Measurements from ENCODE around the gene KRI1.
A peak's percentile ranks its signal among the peaks of the same experiment; 100 is the strongest.
"Not testable (repeated sequence)": the region's sequence is repeated elsewhere in the genome, so short reads cannot be mapped to it uniquely, and the experiment has no call there.

The KRI1 gene

GRCh38 chr19:10551698-10552301 lies 14.0 kb downstream of the KRI1 start:
- DNase-seq (ENCODE audit: low read depth, low spot score): no peak
- no peak overlapping the region for H3K27ac ChIP-seq

- DNase-seq (ENCODE audit: low read depth, low spot score); H3K27ac ChIP-seq: not testable (repeated sequence)
These were observed 14.8 kb downstream of the KRI1 start for GRCh38 chr19:10551006-10551405.

DNA sequence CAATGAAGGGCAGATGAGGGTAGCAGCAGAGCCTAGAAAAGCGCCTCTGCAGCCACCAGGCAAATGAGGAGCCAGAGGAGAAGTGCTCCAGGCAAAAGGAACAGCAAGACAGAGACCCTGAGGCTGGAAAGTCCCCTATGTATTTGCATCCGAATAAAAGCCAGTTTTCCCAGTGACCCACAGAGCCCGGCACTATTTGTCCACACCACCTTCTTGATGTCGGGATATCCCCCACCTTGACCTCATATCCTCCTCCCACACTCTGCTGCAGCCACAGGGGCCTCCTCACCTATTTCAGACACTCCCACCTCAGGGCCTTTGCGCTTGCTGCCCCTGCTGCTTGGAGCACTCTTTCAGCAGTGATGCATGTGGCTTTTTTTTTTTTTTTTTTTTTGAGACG lies 15.5 kb downstream of the KRI1 start:
- no peak for DNase-seq (ENCODE audit: low read depth, low spot score)
- no peak overlapping the region for H3K27ac ChIP-seq

DNA sequence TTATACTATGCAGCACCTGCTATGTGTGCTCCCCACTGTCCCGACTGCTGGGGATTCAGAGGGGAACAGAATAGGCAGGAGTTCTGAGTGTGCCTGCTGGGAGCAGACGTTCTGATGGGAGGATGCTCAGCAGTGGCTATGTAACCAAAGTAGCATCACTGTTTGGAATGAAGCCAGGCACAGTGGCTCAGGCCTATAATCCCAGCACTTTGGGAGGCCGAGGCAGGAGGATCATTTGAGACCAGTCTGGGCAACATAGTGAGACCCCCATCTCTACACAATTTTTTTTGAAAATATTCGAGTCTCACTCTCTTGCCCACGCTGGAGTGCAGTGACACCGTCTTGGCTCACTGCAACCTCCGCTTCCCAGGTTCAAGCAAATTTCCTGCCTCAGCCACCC lies 16.1 kb downstream of the KRI1 start:
- DNase-seq (ENCODE audit: low read depth, low spot score): no peak
- H3K27ac ChIP-seq: no peak overlapping the region

DNA sequence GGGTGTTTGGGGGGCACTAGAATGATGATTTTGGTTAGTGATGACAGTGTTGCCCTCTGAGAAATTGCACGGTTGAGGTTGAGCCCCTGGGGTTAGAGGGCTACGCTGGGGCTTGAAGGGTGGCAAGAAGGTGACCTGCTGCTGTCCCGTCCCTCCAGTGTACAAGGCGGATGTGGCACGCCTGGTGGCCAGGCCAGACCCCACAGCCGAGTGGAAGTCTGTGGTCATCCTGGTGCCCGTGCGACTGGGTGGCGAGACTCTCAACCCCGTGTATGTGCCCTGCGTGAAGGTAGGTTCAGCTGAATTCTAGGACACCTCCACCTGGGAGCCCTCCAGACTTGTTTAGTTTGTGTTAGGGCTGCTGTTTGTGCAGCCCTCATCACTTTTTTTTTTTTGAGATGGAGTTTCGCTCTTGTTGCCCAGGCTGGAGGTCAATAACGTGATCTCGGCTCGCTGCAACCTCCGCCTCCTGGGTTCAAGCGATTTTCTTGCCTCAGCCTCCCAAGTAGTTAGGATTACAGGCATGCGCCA lies 17.0 kb downstream of the KRI1 start:
- no peak for DNase-seq (ENCODE audit: low read depth, low spot score)
- H3K27ac ChIP-seq: no peak overlapping the region

- H3K27ac ChIP-seq: no peak overlapping the region
These were observed 19.0 kb downstream of the KRI1 start for GRCh38 chr19:10546817-10547216.

GRCh38 chr19:10544753-10545251 lies 21.0 kb downstream of the KRI1 start:
- H3K27ac ChIP-seq: no peak overlapping the region
- no peak for DNase-seq (ENCODE audit: low read depth, low spot score)

More at GRCh38 chr19:10546817-10547216, 19.0 kb downstream of the KRI1 start:
- no peak for DNase-seq (ENCODE audit: low read depth, low spot score)

DNA sequence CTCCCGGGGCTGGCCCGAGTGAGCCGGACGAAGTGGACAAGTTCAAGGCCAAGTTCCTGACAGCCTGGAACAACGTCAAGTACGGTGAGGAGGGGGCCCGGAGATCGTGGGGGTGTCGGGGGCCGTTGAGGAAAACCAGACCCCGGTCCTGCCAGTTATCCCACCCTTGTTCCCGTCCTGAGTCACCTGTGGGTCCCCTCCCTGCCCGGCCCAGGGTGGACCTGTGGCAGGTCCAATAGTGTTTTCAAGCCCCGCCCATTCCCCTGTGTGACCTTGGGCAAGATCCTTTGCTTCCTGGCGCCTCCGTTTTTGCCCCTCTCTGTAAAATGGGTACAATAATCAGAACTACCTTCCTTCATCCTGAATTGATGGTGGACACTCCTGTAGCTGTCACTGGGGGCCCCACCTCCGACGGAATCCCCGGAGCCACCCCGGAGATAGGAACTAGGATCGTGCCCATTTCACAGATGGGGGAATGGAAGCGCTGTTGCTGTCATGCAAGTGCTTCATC lies 21.5 kb downstream of the KRI1 start:
- no peak for DNase-seq (ENCODE audit: low read depth, low spot score)
- peak overlapping the region; percentile 48 for H3K27ac ChIP-seq

DNA sequence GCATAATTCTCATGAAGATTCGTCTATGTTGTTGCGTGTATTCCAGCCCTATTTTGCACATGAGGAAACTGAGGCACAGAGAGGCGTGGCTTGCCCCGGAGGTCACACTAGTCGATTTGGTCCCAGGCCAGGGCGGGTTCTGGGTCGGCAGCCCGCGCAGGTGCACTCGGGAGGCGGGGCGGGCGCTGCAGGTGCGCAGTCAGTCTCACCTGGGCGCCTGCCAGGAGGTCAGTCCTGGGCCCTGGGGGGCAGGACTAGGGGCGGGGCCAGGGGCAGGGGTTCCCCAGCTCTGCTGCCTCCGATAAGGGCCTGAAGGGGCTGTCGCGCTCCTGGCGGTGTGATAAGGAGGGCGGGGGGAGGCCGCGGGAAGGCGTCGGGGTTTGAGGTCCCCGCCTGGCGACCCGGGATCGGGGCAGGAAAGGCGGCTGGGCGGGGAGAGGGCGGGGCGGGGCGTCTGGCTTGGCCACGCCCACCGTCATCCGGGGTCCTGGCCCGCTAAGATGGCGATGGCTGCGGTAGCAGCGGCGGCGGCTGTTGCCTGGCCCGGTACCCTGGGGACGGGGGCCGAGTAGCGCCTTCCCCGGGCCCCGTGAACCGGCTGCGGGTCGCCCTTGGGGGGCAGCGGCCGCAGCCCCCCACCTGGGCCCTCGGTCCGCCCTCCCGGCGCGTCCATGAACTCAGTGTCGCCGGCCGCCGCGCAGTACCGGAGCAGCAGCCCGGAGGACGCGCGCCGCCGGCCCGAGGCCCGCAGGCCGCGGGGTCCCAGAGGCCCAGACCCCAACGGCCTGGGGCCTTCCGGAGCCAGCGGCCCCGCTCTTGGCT lies 22.2 kb downstream of the KRI1 start, which contains the start of gene ATG4D:
Gene ATG4D, plus strand, starts transcription at position 485 of the 822 bp plus-strand sequence. Its CDS starts 187 bp downstream, at position 672.
- DNase-seq (ENCODE audit: low read depth, low spot score): no peak
- H3K27ac ChIP-seq: peak within 1 kb of the TSS; percentile 48

DNA sequence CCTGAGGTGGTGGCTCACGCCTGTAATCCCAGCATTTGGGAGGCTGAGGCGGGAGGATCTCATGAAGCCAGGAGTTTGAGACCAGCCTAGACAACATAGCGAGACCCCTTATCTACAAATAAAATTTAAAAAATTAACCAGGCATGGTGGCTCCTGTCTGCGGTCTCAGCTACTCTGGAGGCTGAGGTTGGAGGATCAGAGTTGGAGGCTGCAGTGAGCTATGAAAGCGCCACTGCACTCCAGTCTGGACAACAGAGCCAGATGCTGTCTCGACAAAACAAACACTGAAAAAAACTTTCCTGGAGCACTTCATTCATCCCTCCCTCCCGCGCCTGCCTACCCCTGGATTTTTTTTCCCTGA lies 22.8 kb downstream of the KRI1 start:
- no peak for DNase-seq (ENCODE audit: low read depth, low spot score)
- H3K27ac ChIP-seq: no peak overlapping the region

- DNase-seq (ENCODE audit: low read depth, low spot score); H3K27ac ChIP-seq: not testable (repeated sequence)
These were observed 26.8 kb downstream of the KRI1 start for GRCh38 chr19:10539016-10539415.

- H3K27ac ChIP-seq: no peak overlapping the region
- DNase-seq (ENCODE audit: low read depth, low spot score): no peak
These were observed 27.4 kb downstream of the KRI1 start for GRCh38 chr19:10538204-10538983.

DNA sequence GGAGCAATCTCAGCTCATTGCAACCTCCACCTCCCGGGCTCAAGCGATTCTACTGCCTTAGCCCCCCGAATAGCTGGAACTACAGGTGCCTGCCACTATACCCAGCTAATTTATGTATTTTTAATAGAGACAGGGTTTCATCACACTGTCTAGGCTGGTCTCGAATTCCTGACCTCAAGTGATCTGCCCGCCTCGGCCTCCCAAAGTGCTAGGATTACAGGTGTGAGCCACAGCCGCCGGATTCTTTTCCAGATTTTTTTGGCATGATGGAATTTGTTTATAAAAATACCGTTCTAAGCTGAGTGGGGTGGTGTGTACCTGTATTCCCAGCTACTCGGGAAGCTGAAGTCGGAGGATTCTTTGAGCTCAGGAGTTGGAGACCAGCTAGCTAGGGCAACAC lies 28.1 kb downstream of the KRI1 start:
- DNase-seq (ENCODE audit: low read depth, low spot score): no peak
- H3K27ac ChIP-seq: no peak overlapping the region

DNA sequence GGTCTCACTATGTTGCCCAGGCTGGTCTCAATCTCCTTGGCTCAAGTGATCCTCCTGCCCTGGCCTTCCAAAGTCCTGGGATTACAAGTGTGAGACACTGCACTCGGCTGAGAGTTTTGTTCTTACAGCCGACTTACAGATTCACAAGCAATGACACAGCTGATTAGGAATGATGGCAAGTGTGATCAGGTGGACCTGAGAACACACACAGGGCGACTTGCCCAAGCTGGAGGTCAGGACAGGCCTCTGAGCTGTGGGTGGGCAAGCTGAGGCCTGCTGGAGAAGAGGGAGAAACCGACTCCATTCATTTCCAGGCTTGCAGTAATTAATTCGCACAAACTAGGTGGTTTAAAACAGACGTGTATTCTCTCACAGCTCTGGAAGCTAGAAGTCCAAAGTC lies 30.2 kb downstream of the KRI1 start:
- peak; percentile 96 for DNase-seq (ENCODE audit: low read depth, low spot score)
- peak overlapping the region; percentile 82 for H3K27ac ChIP-seq

DNA sequence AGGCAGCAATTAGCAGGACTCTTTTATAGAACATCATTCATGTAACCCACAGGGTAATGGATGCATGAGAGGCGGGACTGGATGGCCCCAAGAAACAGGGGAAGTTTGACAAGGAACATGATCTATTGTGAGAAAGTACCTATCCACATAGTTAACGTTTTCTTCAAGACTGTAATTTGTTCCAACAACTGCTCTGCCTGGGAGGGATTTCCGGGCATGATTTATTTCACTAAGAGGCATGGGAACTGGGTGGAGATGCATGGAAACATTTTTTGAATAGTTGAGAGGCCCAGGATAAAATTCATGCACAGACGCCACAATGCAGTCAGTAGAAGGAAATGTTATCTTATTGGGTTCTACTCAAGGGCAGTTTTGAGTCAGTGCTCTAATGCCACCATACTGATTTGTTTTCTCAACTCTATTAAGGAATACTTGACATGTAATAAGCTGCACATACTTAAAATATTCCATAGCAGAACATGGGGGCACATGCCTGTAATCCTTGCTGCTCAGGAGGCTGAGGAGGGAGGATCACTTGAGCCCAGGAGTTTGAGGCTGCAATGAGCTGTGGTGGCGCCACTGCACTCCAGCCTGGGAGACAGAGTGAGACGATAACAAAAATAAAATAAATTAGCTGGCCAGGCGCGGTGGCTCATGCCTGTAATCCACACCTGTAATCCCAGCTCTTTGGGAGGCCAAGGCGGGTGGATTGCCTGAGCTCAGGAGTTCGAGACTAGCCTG lies 32.0 kb downstream of the KRI1 start:
- peak; percentile 83 for DNase-seq (ENCODE audit: low read depth, low spot score)
- peak overlapping the region; percentile 82 for H3K27ac ChIP-seq

- no peak overlapping the region for H3K27ac ChIP-seq
- no peak for DNase-seq (ENCODE audit: low read depth, low spot score)
These were observed 33.4 kb downstream of the KRI1 start for GRCh38 chr19:10532457-10532856.

- H3K27ac ChIP-seq; DNase-seq (ENCODE audit: low read depth, low spot score): not testable (repeated sequence)
These were observed 38.9 kb downstream of the KRI1 start for GRCh38 chr19:10526887-10527286.

- H3K27ac ChIP-seq: no peak overlapping the region
- no peak for DNase-seq (ENCODE audit: low read depth, low spot score)
These were observed 40.2 kb downstream of the KRI1 start for GRCh38 chr19:10525636-10526035.

DNA sequence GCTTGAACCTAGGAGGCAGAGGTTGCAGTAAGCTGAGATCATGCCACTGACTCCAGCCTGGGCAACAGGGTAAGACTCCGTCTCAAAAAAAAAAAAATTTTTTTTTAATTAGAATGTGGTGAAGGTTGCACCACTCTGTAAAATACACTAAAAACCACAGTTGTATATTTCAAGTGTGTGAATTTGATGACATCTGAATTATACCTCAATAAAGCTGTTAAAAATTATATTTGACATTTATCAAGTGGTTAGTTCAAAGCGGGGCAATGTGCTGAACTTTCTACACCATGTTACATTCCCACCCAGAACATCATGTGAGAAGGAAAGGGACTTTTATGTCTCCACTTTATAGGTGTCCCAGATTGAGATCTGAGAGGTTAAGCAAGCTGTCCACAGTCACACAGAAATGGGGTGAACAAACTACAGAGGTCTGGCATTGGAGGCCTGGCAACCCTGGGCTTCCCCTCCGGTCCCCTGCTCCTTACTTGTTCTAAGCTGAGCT lies 42.6 kb downstream of the KRI1 start:
- DNase-seq (ENCODE audit: low read depth, low spot score): no peak

More for the DNA sequence above, 42.6 kb downstream of the KRI1 start:
- no peak overlapping the region for H3K27ac ChIP-seq

All from epithelial cell of prostate (primary cell).